Activated gamma-delta T cell treated with Interleukin-2 at 50 U/mL for 16 hours (primary cell): ENCODE measurements around the gene SLC25A13.
"Not testable (repeated sequence)": the region's sequence is repeated elsewhere in the genome, so short reads cannot be mapped to it uniquely, and the experiment has no call there.

ENCODE experiments used
- DNase-seq: peaks from one replicate; pipeline ENCODE4 v3.0.0-alpha.2; 2020

SLC25A13 gene

GRCh38 chr7:96321658-96322372 is at the start of gene SLC25A13:
Gene SLC25A13 (minus strand): TSS chr7:96322098. CDS start chr7:96321956, 142 bp downstream.
- peak; percentile 48 for DNase-seq

GRCh38 chr7:96365916-96366315 is 44.0 kb upstream of the SLC25A13 start:
- DNase-seq, result not testable (repeated sequence)

GRCh38 chr7:96361116-96361857 is 39.4 kb upstream of the SLC25A13 start:
- DNase-seq, result no peak

- no peak for DNase-seq
Measured at GRCh38 chr7:96359876-96360275, 38.0 kb upstream of the SLC25A13 start.

GRCh38 chr7:96358236-96358971 is 36.5 kb upstream of the SLC25A13 start:
- DNase-seq, result not testable (repeated sequence)

- no peak for DNase-seq
Measured at GRCh38 chr7:96355990-96356506, 34.1 kb upstream of the SLC25A13 start.

- no peak for DNase-seq
Measured at GRCh38 chr7:96354881-96355280, 33.0 kb upstream of the SLC25A13 start.

GRCh38 chr7:96349572-96349971 is 27.7 kb upstream of the SLC25A13 start:
- DNase-seq, result no peak

- DNase-seq, result no peak
Measured at GRCh38 chr7:96347471-96347870, 25.6 kb upstream of the SLC25A13 start.

- no peak for DNase-seq
Measured at GRCh38 chr7:96346293-96346953, 24.5 kb upstream of the SLC25A13 start.

- no peak for DNase-seq
Measured at GRCh38 chr7:96344236-96344635, 22.3 kb upstream of the SLC25A13 start.

- no peak for DNase-seq
Measured at GRCh38 chr7:96342049-96342448, 20.2 kb upstream of the SLC25A13 start.

- DNase-seq, result no peak
Measured at GRCh38 chr7:96337519-96337918, 15.6 kb upstream of the SLC25A13 start.

GRCh38 chr7:96332325-96332724 is 10.4 kb upstream of the SLC25A13 start:
- DNase-seq, result no peak

GRCh38 chr7:96331775-96332174 is 9.9 kb upstream of the SLC25A13 start:
- no peak for DNase-seq

GRCh38 chr7:96331233-96331632 is 9.3 kb upstream of the SLC25A13 start:
- DNase-seq, result no peak

- DNase-seq, result no peak
Measured at GRCh38 chr7:96330193-96330592, 8.3 kb upstream of the SLC25A13 start.

GRCh38 chr7:96329241-96329640 is 7.3 kb upstream of the SLC25A13 start:
- no peak for DNase-seq

GRCh38 chr7:96328016-96328415 is 6.1 kb upstream of the SLC25A13 start:
- no peak for DNase-seq

GRCh38 chr7:96327429-96327828 is 5.5 kb upstream of the SLC25A13 start:
- DNase-seq, result no peak

- DNase-seq, result not testable (repeated sequence)
Measured at GRCh38 chr7:96326752-96327151, 4.9 kb upstream of the SLC25A13 start.

GRCh38 chr7:96322847-96323461 is 1.1 kb upstream of the SLC25A13 start:
- no peak for DNase-seq

- DNase-seq, result no peak
Measured at GRCh38 chr7:96322373-96322695, 436 bp upstream of the SLC25A13 start.
